Activated CD8-positive, alpha-beta T cell treated with anti-CD3 and anti-CD28 coated beads, Interleukin-2, amount 10 ng/mL, durations not matched to agents 7 days and 5 days (primary cell): ENCODE measurements around the gene QKI. TPM values are rescaled to one million over a fixed set of nuclear protein-coding genes. Genes with fewer than 3 reads are reported as not detected.
"Not testable (repeated sequence)": the region's sequence is repeated elsewhere in the genome, so short reads cannot be mapped to it uniquely, and the experiment has no call there.

Source experiments
- ATAC-seq: fragments of 150-1000 bp; cut with Tn5 transposase; one replicate; pipeline ENCODE4 v1.10.0; 2021; ENCODE audit warnings: moderate library complexity
- CTCF ChIA-PET: fragments of 350-600 bp; sonication (Branson Sonifier 250); formaldehyde crosslinking; loops from one replicate; lab custom pipeline; 2021; ENCODE audit warnings: antibody characterized with exemption; lab: Charles Lee
- POLR2A ChIA-PET: fragments of 350-600 bp; sonication (Branson Sonifier 250); formaldehyde crosslinking; loops from one replicate; lab custom pipeline; 2021; ENCODE audit warnings: antibody characterized with exemption; lab: Charles Lee
- DNase-seq: peaks from one replicate; pipeline ENCODE4 v3.0.0-alpha.2; 2020
- H3K27ac Mint-ChIP-seq: one replicate; pipeline ENCODE4 v1.8.0; 2021; ENCODE audit warnings: mild to moderate bottlenecking, mixed read lengths
- H3K27me3 Mint-ChIP-seq: one replicate; pipeline ENCODE4 v1.8.0; 2021; ENCODE audit warnings: low read depth, mixed read lengths
- H3K36me3 Mint-ChIP-seq: one replicate; pipeline ENCODE4 v1.8.0; 2021; ENCODE audit warnings: low read depth, mixed read lengths
- H3K4me1 Mint-ChIP-seq: one replicate; pipeline ENCODE4 v1.8.0; 2021; ENCODE audit warnings: low read depth, mixed read lengths
- H3K4me3 Mint-ChIP-seq: one replicate; pipeline ENCODE4 v1.8.0; 2021; ENCODE audit warnings: mild to moderate bottlenecking, mixed read lengths
- H3K9me3 Mint-ChIP-seq: one replicate; pipeline ENCODE4 v1.8.0; 2022; ENCODE audit warnings: mixed read lengths; ENCODE audit not compliant: insufficient read depth
- total RNA-seq, 2 experiments: library from RNA; stranded (reverse); gene quantifications; one replicate each; pipeline ENCODE4 v1.2.3, GENCODE V29; 2021

QKI gene
- total RNA-seq, 2 experiments from 2014 or later: 55.3 to 58.6 TPM

- Mint-ChIP-seq H3K4me1 (peaks cover 16% of the 10 kb centered on the region), H3K4me3 (no peak overlapping the region), H3K27ac (no peak overlapping the region), H3K36me3 (peaks cover 46% of the 10 kb centered on the region), H3K9me3 (peaks cover 22% of the 10 kb centered on the region), H3K27me3 (no peaks in the 10 kb centered on the region)
- DNase-seq (no peak), ATAC-seq (no peak)
- ChIA-PET POLR2A (no interaction called here), CTCF (interaction anchor here (1.6 kb wide), 1 partner anchor 19 kb away, joined by 3 read pairs; no protein-coding TSS in a partner anchor)
Measured at GRCh38 chr6:163468738-163469137, 54.2 kb downstream of the QKI start.

- H3K27ac Mint-ChIP-seq: no peak overlapping the region
- ATAC-seq (no peak), DNase-seq (no peak)
- H3K36me3 Mint-ChIP-seq: peaks cover 42% of the 10 kb centered on the region
- no peak overlapping the region for H3K4me3 Mint-ChIP-seq
- CTCF ChIA-PET: interaction anchor here (0.6 to 1.6 kb wide), 2 partner anchors 19 to 54 kb away, joined by 3 read pairs; no protein-coding TSS in a partner anchor
- peaks cover 22% of the 10 kb centered on the region for H3K9me3 Mint-ChIP-seq
- no peaks in the 10 kb centered on the region for H3K27me3 Mint-ChIP-seq
- peaks cover 16% of the 10 kb centered on the region for H3K4me1 Mint-ChIP-seq
- POLR2A ChIA-PET: no interaction called here
Measured at GRCh38 chr6:163469459-163469985, 55.0 kb downstream of the QKI start.

GRCh38 chr6:163470611-163471010, 56.1 kb downstream of the QKI start:
- H3K36me3 Mint-ChIP-seq: peaks cover 37% of the 10 kb centered on the region
- H3K27me3 Mint-ChIP-seq: no peaks in the 10 kb centered on the region
- H3K9me3 Mint-ChIP-seq: peaks cover 22% of the 10 kb centered on the region
- H3K4me3 Mint-ChIP-seq: no peak overlapping the region
- ChIA-PET CTCF (no interaction called here), POLR2A (no interaction called here)
- no peak overlapping the region for H3K27ac Mint-ChIP-seq
- ATAC-seq (no peak), DNase-seq (no peak)
- H3K4me1 Mint-ChIP-seq: peaks cover 11% of the 10 kb centered on the region

GRCh38 chr6:163474581-163474980, 60.1 kb downstream of the QKI start:
- peaks cover 30% of the 10 kb centered on the region for H3K36me3 Mint-ChIP-seq
- peaks cover 12% of the 10 kb centered on the region for H3K9me3 Mint-ChIP-seq
- no peaks in the 10 kb centered on the region for H3K27me3 Mint-ChIP-seq
- no peak for ATAC-seq
- no peak for DNase-seq
- no peak overlapping the region for H3K4me3 Mint-ChIP-seq
- no peak overlapping the region for H3K27ac Mint-ChIP-seq
- H3K4me1 Mint-ChIP-seq: peaks cover under 1% of the 10 kb centered on the region
- POLR2A ChIA-PET: no interaction called here
- CTCF ChIA-PET: interaction anchor here (0.6 kb wide), 1 partner anchor 560 kb away, joined by 3 read pairs; no protein-coding TSS in a partner anchor

- H3K27ac Mint-ChIP-seq, H3K9me3 Mint-ChIP-seq, CTCF ChIA-PET, H3K27me3 Mint-ChIP-seq, ATAC-seq, H3K4me3 Mint-ChIP-seq, POLR2A ChIA-PET, H3K4me1 Mint-ChIP-seq, DNase-seq: not testable (repeated sequence)
- peaks cover 17% of the 10 kb centered on the region for H3K36me3 Mint-ChIP-seq
Measured at GRCh38 chr6:163476946-163477345, 62.4 kb downstream of the QKI start.

- Mint-ChIP-seq H3K4me1 (no peaks in the 10 kb centered on the region), H3K4me3 (no peak overlapping the region), H3K9me3 (no peaks in the 10 kb centered on the region), H3K27me3 (no peaks in the 10 kb centered on the region), H3K27ac (no peak overlapping the region), H3K36me3 (peaks cover 22% of the 10 kb centered on the region)
- ATAC-seq: no peak
- CTCF ChIA-PET: no interaction called here
- no peak for DNase-seq
- POLR2A ChIA-PET: no interaction called here
Measured at GRCh38 chr6:163483107-163483506, 68.6 kb downstream of the QKI start.

GRCh38 chr6:163485388-163485851, 70.9 kb downstream of the QKI start:
- Mint-ChIP-seq H3K4me3 (no peak overlapping the region), H3K4me1 (peaks cover 6% of the 10 kb centered on the region), H3K9me3 (no peaks in the 10 kb centered on the region), H3K27me3 (no peaks in the 10 kb centered on the region), H3K27ac (no peak overlapping the region), H3K36me3 (peaks cover 14% of the 10 kb centered on the region)
- ChIA-PET POLR2A (interaction anchor here (0.5 kb wide), 1 partner anchor 70 kb away, joined by 3 read pairs; no protein-coding TSS in a partner anchor), CTCF (no interaction called here)
- DNase-seq (no peak), ATAC-seq (no peak)

GRCh38 chr6:163486821-163487220, 72.3 kb downstream of the QKI start:
- no peaks in the 10 kb centered on the region for H3K9me3 Mint-ChIP-seq
- no peak for ATAC-seq
- no peak overlapping the region for H3K27ac Mint-ChIP-seq
- peaks cover 12% of the 10 kb centered on the region for H3K4me1 Mint-ChIP-seq
- peaks cover 13% of the 10 kb centered on the region for H3K36me3 Mint-ChIP-seq
- ChIA-PET POLR2A (no interaction called here), CTCF (no interaction called here)
- no peak for DNase-seq
- H3K27me3 Mint-ChIP-seq: no peaks in the 10 kb centered on the region
- H3K4me3 Mint-ChIP-seq: no peak overlapping the region

- POLR2A ChIA-PET: no interaction called here
- no peak overlapping the region for H3K4me3 Mint-ChIP-seq
- H3K36me3 Mint-ChIP-seq: peaks cover 13% of the 10 kb centered on the region
- H3K27me3 Mint-ChIP-seq: no peaks in the 10 kb centered on the region
- ATAC-seq (no peak), DNase-seq (no peak)
- no peaks in the 10 kb centered on the region for H3K9me3 Mint-ChIP-seq
- no peak overlapping the region for H3K27ac Mint-ChIP-seq
- CTCF ChIA-PET: interaction anchor here (1.3 to 1.4 kb wide), 2 partner anchors 18 to 72 kb away, joined by 3 to 4 read pairs; no protein-coding TSS in a partner anchor
- H3K4me1 Mint-ChIP-seq: peaks cover 12% of the 10 kb centered on the region
Measured at GRCh38 chr6:163487606-163488005, 73.1 kb downstream of the QKI start.

GRCh38 chr6:163489584-163489983, 75.1 kb downstream of the QKI start:
- H3K36me3 Mint-ChIP-seq: peaks cover 8% of the 10 kb centered on the region
- ChIA-PET CTCF (no interaction called here), POLR2A (no interaction called here)
- H3K9me3 Mint-ChIP-seq: no peaks in the 10 kb centered on the region
- H3K4me1 Mint-ChIP-seq: peaks cover 12% of the 10 kb centered on the region
- ATAC-seq (no peak), DNase-seq (no peak)
- H3K27me3 Mint-ChIP-seq: no peaks in the 10 kb centered on the region
- H3K4me3 Mint-ChIP-seq: no peak overlapping the region
- no peak overlapping the region for H3K27ac Mint-ChIP-seq

GRCh38 chr6:163490826-163491577, 76.5 kb downstream of the QKI start:
- peak; percentile 26 for DNase-seq
- Mint-ChIP-seq H3K27ac (no peak overlapping the region), H3K9me3 (no peaks in the 10 kb centered on the region), H3K4me3 (no peak overlapping the region), H3K36me3 (peaks cover 5% of the 10 kb centered on the region), H3K27me3 (no peaks in the 10 kb centered on the region), H3K4me1 (peaks cover 12% of the 10 kb centered on the region)
- ATAC-seq: no peak
- ChIA-PET POLR2A (no interaction called here), CTCF (no interaction called here)

- no peak for ATAC-seq
- Mint-ChIP-seq H3K27me3 (no peaks in the 10 kb centered on the region), H3K4me1 (peaks cover 12% of the 10 kb centered on the region)
Measured at GRCh38 chr6:163491737-163492300, 77.3 kb downstream of the QKI start.

More at GRCh38 chr6:163491737-163492300, 77.3 kb downstream of the QKI start:
- Mint-ChIP-seq H3K36me3 (peaks cover 5% of the 10 kb centered on the region), H3K27ac (no peak overlapping the region), H3K4me3 (no peak overlapping the region), H3K9me3 (no peaks in the 10 kb centered on the region)
- POLR2A ChIA-PET: no interaction called here
- CTCF ChIA-PET: no interaction called here
- DNase-seq: no peak
